NCI-H146 treated with DMSO at 0.1 percent for 48 hours (cell line): Measurements from ENCODE around the gene NTSR2.

Experiments
- DNase-seq: peaks from one replicate; lab custom pipeline; 2025; ENCODE audit not compliant: unreplicated experiment; lab: John Stamatoyannopoulos, UW

The NTSR2 gene

GRCh38 chr2:11658208-11659114 lies 11.5 kb downstream of the NTSR2 start:
- DNase-seq = no peak

- DNase-seq = no peak
These were observed 12.3 kb downstream of the NTSR2 start for GRCh38 chr2:11657646-11658045.

- no peak for DNase-seq
These were observed 12.8 kb downstream of the NTSR2 start for GRCh38 chr2:11657195-11657594.

- no peak for DNase-seq
These were observed 13.3 kb downstream of the NTSR2 start for GRCh38 chr2:11656671-11657101.

GRCh38 chr2:11656252-11656651 lies 13.7 kb downstream of the NTSR2 start:
- no peak for DNase-seq

GRCh38 chr2:11655495-11655894 lies 14.5 kb downstream of the NTSR2 start:
- no peak for DNase-seq

- no peak for DNase-seq
These were observed 17.4 kb downstream of the NTSR2 start for GRCh38 chr2:11652553-11652952.

GRCh38 chr2:11651856-11652548 lies 18.0 kb downstream of the NTSR2 start:
- no peak for DNase-seq

GRCh38 chr2:11649093-11649492 lies 20.9 kb downstream of the NTSR2 start:
- DNase-seq = no peak

GRCh38 chr2:11647834-11648600 lies 22.0 kb downstream of the NTSR2 start:
- no peak for DNase-seq

GRCh38 chr2:11646530-11646929 lies 23.5 kb downstream of the NTSR2 start:
- DNase-seq = no peak

- DNase-seq = no peak
These were observed 25.7 kb downstream of the NTSR2 start for GRCh38 chr2:11644293-11644692.

- DNase-seq = no peak
These were observed 27.0 kb downstream of the NTSR2 start for GRCh38 chr2:11642972-11643371.

GRCh38 chr2:11640132-11640531 lies 29.9 kb downstream of the NTSR2 start:
- no peak for DNase-seq

- DNase-seq = no peak
These were observed 30.5 kb downstream of the NTSR2 start for GRCh38 chr2:11639503-11639902.

GRCh38 chr2:11637546-11637945 lies 32.4 kb downstream of the NTSR2 start:
- DNase-seq = no peak

GRCh38 chr2:11636593-11637295 lies 33.3 kb downstream of the NTSR2 start:
- DNase-seq = no peak

- no peak for DNase-seq
These were observed 34.9 kb downstream of the NTSR2 start for GRCh38 chr2:11635141-11635540.

GRCh38 chr2:11634584-11634983 lies 35.4 kb downstream of the NTSR2 start:
- DNase-seq = no peak

GRCh38 chr2:11633923-11634478 lies 36.0 kb downstream of the NTSR2 start:
- DNase-seq = no peak

GRCh38 chr2:11631462-11631861 lies 38.5 kb downstream of the NTSR2 start:
- no peak for DNase-seq
